ENCODE measurements around the gene LPAR1. TPM values are rescaled to one million over a fixed set of nuclear protein-coding genes. Genes with fewer than 3 reads are reported as not detected.

Gene LPAR1
- total and polyA plus RNA-seq, 10 of the 15 experiments (the other 5 are each of a cell fraction or from before 2014, with no cell fraction given), result 3.3 to 12.9 (median 8.4) TPM

GRCh38 chr9:110919050-110919435 is 119.2 kb downstream of the LPAR1 start:
- SMC1A ChIA-PET (ENCODE audit: uncharacterized antibody, unreplicated experiment), result interaction anchor here (1.0 to 1.3 kb wide), 3 partner anchors 9 to 117 kb away, joined by 3 read pairs; no protein-coding TSS in a partner anchor
- RAD21 ChIA-PET (ENCODE audit: unreplicated experiment), result no interaction called here
- Histone ChIP-seq H4K20me1 (ENCODE audit: control insufficient read depth, insufficient read depth) (no peaks in the 10 kb centered on the region), H3K9ac (ENCODE audit: control insufficient read depth, insufficient read depth, low read length) (no peak overlapping the region), H3K27me3 (replicated peaks in 1 of 2; ENCODE audit: control insufficient read depth in 2 of 2, insufficient read depth in 2 of 2, low read length in 1 of 2) (no peaks in the 10 kb centered on the region), H2AFZ (ENCODE audit: control insufficient read depth, low read depth, low read length) (no peak overlapping the region), H3K4me1 (ENCODE audit: control insufficient read depth, insufficient read depth, low read length) (no peaks in the 10 kb centered on the region), H3K9me3 (replicated peaks; ENCODE audit: control insufficient read depth, insufficient read depth, low read length) (peaks cover 1% of the 10 kb centered on the region; the same call in 2 of the 3 replicates), H3K36me3 (ENCODE audit: control insufficient read depth in 2 of 2, insufficient read depth in 2 of 2, low read length in 1 of 2) (no peaks in the 10 kb centered on the region), H3K79me2 (ENCODE audit: control insufficient read depth, insufficient read depth, low read length) (no peaks in the 10 kb centered on the region), H3K4me2 (ENCODE audit: control insufficient read depth, insufficient read depth) (no peak overlapping the region), H3K27ac (ENCODE audit: control insufficient read depth, insufficient read depth) (no peak overlapping the region), H3K4me3 (no peak overlapping the region)
- in situ Hi-C loops (cut with MboI), result no loop called here
- DNase-seq (ENCODE audit: low read depth, low spot score), result no peak
- CTCF ChIA-PET, result interaction anchor here (1.1 kb wide), 1 partner anchor 117 kb away, joined by 4 read pairs; no protein-coding TSS in a partner anchor
- intact Hi-C loops (cut with micrococcal nuclease; ENCODE audit: unreplicated experiment), result no loop called here
- no peak for ATAC-seq
- WGBS (ENCODE audit: insufficient coverage, insufficient replicate concordance, low lambda C conversion rate, missing lambda C conversion rate), result 89% methylated on average over 3 of the region's 3 CpGs
- TF ChIP-seq KAT2A (conservative IDR thresholded peaks at IDR 0.05; ENCODE audit: control insufficient read depth, low read depth, low read length), result no peak
- TF ChIP-seq ZSCAN29 (IDR thresholded peaks at IDR 0.05), result no peak
- no peak for TF ChIP-seq MAX (IDR thresholded peaks at IDR 0.05; ENCODE audit: low read depth, low read length)
- no peak for TF ChIP-seq BHLHE40 (IDR thresholded peaks at IDR 0.05; ENCODE audit: borderline replicate concordance in 1 of 2, low read depth in 2 of 2, low read length in 1 of 2)
- TF ChIP-seq IRF3 (IDR thresholded peaks at IDR 0.05), result no peak
- no peak for TF ChIP-seq EGR1 (IDR thresholded peaks at IDR 0.05; ENCODE audit: borderline replicate concordance in 1 of 2, low read depth in 2 of 2, low read length in 2 of 2)
- TF ChIP-seq E2F8 (IDR thresholded peaks at IDR 0.05; ENCODE audit: low read depth, partially characterized antibody), result no peak
- TF ChIP-seq SP1 (IDR thresholded peaks at IDR 0.05; ENCODE audit: low read depth, low read length), result no peak
- TF ChIP-seq CEBPB (IDR thresholded peaks at IDR 0.05; ENCODE audit: borderline replicate concordance in 1 of 2, low read depth in 2 of 2, low read length in 2 of 2), result no peak
- no peak for TF ChIP-seq NR2C2 (IDR thresholded peaks at IDR 0.05; ENCODE audit: borderline replicate concordance, control insufficient read depth, insufficient read length, low read depth)
- BruUV-seq (replicated peaks), result no TSS peak
- FAIRE-seq, result no peak
- POLR2A ChIA-PET, result interaction anchor here (0.6 to 1.3 kb wide), 3 partner anchors 8 to 162 kb away, joined by 4 to 5 read pairs (median 4); no protein-coding TSS in a partner anchor

All from GM12878 (cell line).